Right atrium auricular region (tissue), 2 donors: ENCODE results near the gene FBXO44. TPM values are rescaled to one million over a fixed set of nuclear protein-coding genes. Genes with fewer than 3 reads are reported as not detected.

Source experiments
- DNase-seq: peaks from one replicate; pipeline ENCODE4 v3.0.0-alpha.2; 2019; ENCODE audit warnings: low spot score
- H3K27ac ChIP-seq, 2 donors: fragments of 200-600 bp; sonication (generic); 1 replicate in 1 of 2; 2 replicates in 1 of 2; pipeline ENCODE4 v1.5.1; 2016 to 2019
- H3K27me3 ChIP-seq, 2 donors: fragments of 200-600 bp; sonication (generic); one replicate each; pipeline versions ENCODE4 v1.5.1 to v1.6.0; 2017 to 2019
- H3K36me3 ChIP-seq: fragments of 200-600 bp; sonication (generic); one replicate; pipeline ENCODE4 v1.5.1; 2016
- H3K4me1 ChIP-seq, 2 donors: fragments of 200-600 bp; sonication (generic); one replicate each; pipeline versions ENCODE4 v1.5.1 to v1.6.0; 2017 to 2019
- H3K4me3 ChIP-seq, 2 donors: fragments of 200-600 bp; sonication (generic); 1 replicate in 1 of 2; 2 replicates in 1 of 2; pipeline ENCODE4 v1.5.1; 2017 to 2019; ENCODE audit warnings: mild to moderate bottlenecking in 1 of 2, moderate library complexity in 1 of 2
- H3K9me3 ChIP-seq, 2 donors: fragments of 200-600 bp; sonication (generic); one replicate each; pipeline ENCODE4 v1.5.1; 2019
- total RNA-seq, 2 donors: library from RNA; depleted of rRNA; stranded (reverse); fragments of >200 nt; gene quantifications; one replicate each; pipeline ENCODE4 v1.1.0, GENCODE V29; 2016
- TF ChIP-seq, protein P1 (sequence below), 2 donors: fragments of 200-600 bp; sonication (generic); IDR thresholded peaks; one replicate each; pipeline ENCODE4 v1.5.1; 2019; ENCODE audit warnings: antibody characterized with exemption in 2 of 2

FBXO44 gene
- total RNA-seq, 2 donors from 2014 or later = 15.5 to 20.5 TPM

- DNase-seq = no peak
- peaks cover 0 to 11% of the 10 kb centered on the region in 2 donors for H3K4me1 ChIP-seq
- TF ChIP-seq, protein P1, sequence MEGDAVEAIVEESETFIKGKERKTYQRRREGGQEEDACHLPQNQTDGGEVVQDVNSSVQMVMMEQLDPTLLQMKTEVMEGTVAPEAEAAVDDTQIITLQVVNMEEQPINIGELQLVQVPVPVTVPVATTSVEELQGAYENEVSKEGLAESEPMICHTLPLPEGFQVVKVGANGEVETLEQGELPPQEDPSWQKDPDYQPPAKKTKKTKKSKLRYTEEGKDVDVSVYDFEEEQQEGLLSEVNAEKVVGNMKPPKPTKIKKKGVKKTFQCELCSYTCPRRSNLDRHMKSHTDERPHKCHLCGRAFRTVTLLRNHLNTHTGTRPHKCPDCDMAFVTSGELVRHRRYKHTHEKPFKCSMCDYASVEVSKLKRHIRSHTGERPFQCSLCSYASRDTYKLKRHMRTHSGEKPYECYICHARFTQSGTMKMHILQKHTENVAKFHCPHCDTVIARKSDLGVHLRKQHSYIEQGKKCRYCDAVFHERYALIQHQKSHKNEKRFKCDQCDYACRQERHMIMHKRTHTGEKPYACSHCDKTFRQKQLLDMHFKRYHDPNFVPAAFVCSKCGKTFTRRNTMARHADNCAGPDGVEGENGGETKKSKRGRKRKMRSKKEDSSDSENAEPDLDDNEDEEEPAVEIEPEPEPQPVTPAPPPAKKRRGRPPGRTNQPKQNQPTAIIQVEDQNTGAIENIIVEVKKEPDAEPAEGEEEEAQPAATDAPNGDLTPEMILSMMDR (IDR thresholded peaks at IDR 0.05) = no peak
- H3K4me3 ChIP-seq = no peak overlapping the region
- H3K27me3 ChIP-seq = peaks cover 0 to 6% of the 10 kb centered on the region in 2 donors
- no peak overlapping the region for H3K27ac ChIP-seq
- no peaks in the 10 kb centered on the region for H3K36me3 ChIP-seq
- no peaks in the 10 kb centered on the region for H3K9me3 ChIP-seq
Observed at GRCh38 chr1:11700601-11701467, 46.2 kb downstream of the FBXO44 start.

DNA sequence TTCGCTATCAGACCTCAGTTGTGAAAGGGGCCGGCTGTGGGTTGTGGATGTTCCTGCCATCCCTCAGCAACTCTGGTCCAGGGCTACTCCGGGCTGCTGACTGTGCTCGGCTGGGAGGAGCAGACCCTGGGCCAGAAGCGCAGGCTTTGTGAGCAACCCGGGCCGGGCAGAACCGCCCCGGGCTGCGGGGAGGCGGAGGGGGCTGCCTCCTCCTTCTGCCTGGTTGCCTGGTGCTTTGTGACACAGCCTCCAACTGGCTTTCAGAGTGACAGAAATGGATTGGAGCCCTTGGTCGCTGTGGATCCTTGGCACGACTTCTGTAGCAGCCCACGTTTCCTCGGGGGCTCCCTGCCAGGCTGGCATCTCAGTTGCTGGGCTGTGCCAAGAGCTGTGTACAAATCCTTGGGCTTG lies 46.9 kb downstream of the FBXO44 start:
- H3K27me3 ChIP-seq = peaks cover 0 to 6% of the 10 kb centered on the region in 2 donors
- H3K4me1 ChIP-seq = peaks cover 0 to 11% of the 10 kb centered on the region in 2 donors
- H3K27ac ChIP-seq = no peak overlapping the region
- no peak for DNase-seq
- no peaks in the 10 kb centered on the region for H3K9me3 ChIP-seq
- no peaks in the 10 kb centered on the region for H3K36me3 ChIP-seq
- H3K4me3 ChIP-seq = no peak overlapping the region
- TF ChIP-seq, protein P1 (IDR thresholded peaks at IDR 0.05) = no peak

- H3K9me3 ChIP-seq = no peaks in the 10 kb centered on the region
- H3K4me1 ChIP-seq = peaks cover 0 to 11% of the 10 kb centered on the region in 2 donors
- TF ChIP-seq, protein P1 (IDR thresholded peaks at IDR 0.05) = no peak
- no peak for DNase-seq
- H3K27me3 ChIP-seq = peaks cover 0 to 6% of the 10 kb centered on the region in 2 donors
- no peak overlapping the region for H3K4me3 ChIP-seq
- H3K27ac ChIP-seq = no peak overlapping the region
- no peaks in the 10 kb centered on the region for H3K36me3 ChIP-seq
Observed at GRCh38 chr1:11701981-11702803, 47.5 kb downstream of the FBXO44 start.

GRCh38 chr1:11703357-11704193 lies 48.9 kb downstream of the FBXO44 start:
- Histone ChIP-seq H3K4me1 (peaks cover 0 to 25% of the 10 kb centered on the region in 2 donors), H3K36me3 (no peaks in the 10 kb centered on the region), H3K27ac (no peak overlapping the region), H3K9me3 (no peaks in the 10 kb centered on the region), H3K4me3 (no peak overlapping the region), H3K27me3 (peaks cover 0 to 6% of the 10 kb centered on the region in 2 donors)
- TF ChIP-seq, protein P1 (IDR thresholded peaks at IDR 0.05) = no peak
- DNase-seq = no peak

GRCh38 chr1:11704194-11704529 lies 49.5 kb downstream of the FBXO44 start:
- no peak for DNase-seq
- H3K4me3 ChIP-seq = no peak overlapping the region
- peaks cover 0 to 6% of the 10 kb centered on the region in 2 donors for H3K27me3 ChIP-seq
- H3K27ac ChIP-seq = no peak overlapping the region
- TF ChIP-seq, protein P1 (IDR thresholded peaks at IDR 0.05) = no peak
- peaks cover 0 to 25% of the 10 kb centered on the region in 2 donors for H3K4me1 ChIP-seq
- H3K36me3 ChIP-seq = no peaks in the 10 kb centered on the region
- H3K9me3 ChIP-seq = no peaks in the 10 kb centered on the region
